Myocyte (in vitro differentiated cells): ENCODE data around the gene ELFN1. TPM values are rescaled to one million over a fixed set of nuclear protein-coding genes. Genes with fewer than 3 reads are reported as not detected.

Source experiments
- DNase-seq: peaks from one replicate; pipeline ENCODE4 v3.0.0-alpha.2; 2012; ENCODE audit warnings: low read depth
- total RNA-seq: library from RNA; depleted of rRNA; stranded (reverse); fragments of >200 nt; gene quantifications from 2 replicates; pipeline ENCODE4 v1.2.3, GENCODE V29; 2014

The ELFN1 gene
- total RNA-seq, 1 donor from 2014 or later: not detected

GRCh38 chr7:1740214-1740613, 70.1 kb downstream of the ELFN1 start:
- DNase-seq: no peak

GRCh38 chr7:1741246-1741645, 71.2 kb downstream of the ELFN1 start:
- DNase-seq: no peak

- no peak for DNase-seq
Measured at GRCh38 chr7:1741751-1742554, 71.9 kb downstream of the ELFN1 start.

- DNase-seq: no peak
Measured at GRCh38 chr7:1742555-1743303, 72.7 kb downstream of the ELFN1 start.

GRCh38 chr7:1743481-1744230, 73.6 kb downstream of the ELFN1 start:
- no peak for DNase-seq

GRCh38 chr7:1744296-1745017, 74.4 kb downstream of the ELFN1 start:
- no peak for DNase-seq

GRCh38 chr7:1745018-1745532, 75.0 kb downstream of the ELFN1 start:
- no peak for DNase-seq

- DNase-seq: no peak
Measured at GRCh38 chr7:1745576-1746490, 75.8 kb downstream of the ELFN1 start.

- DNase-seq: no peak
Measured at GRCh38 chr7:1746491-1746975, 76.5 kb downstream of the ELFN1 start.

- no peak for DNase-seq
Measured at GRCh38 chr7:1747004-1747801, 77.1 kb downstream of the ELFN1 start.

GRCh38 chr7:1748076-1748838, 78.2 kb downstream of the ELFN1 start:
- no peak for DNase-seq

- no peak for DNase-seq
Measured at GRCh38 chr7:1748839-1749173, 78.7 kb downstream of the ELFN1 start.

- no peak for DNase-seq
Measured at GRCh38 chr7:1749351-1749863, 79.3 kb downstream of the ELFN1 start.

GRCh38 chr7:1749864-1750466, 79.9 kb downstream of the ELFN1 start:
- no peak for DNase-seq

GRCh38 chr7:1750541-1751021, 80.5 kb downstream of the ELFN1 start:
- no peak for DNase-seq

GRCh38 chr7:1752111-1752510, 82.0 kb downstream of the ELFN1 start:
- no peak for DNase-seq

- DNase-seq: no peak
Measured at GRCh38 chr7:1752771-1753563, 82.9 kb downstream of the ELFN1 start.
